Gastrocnemius medialis (tissue), 4 donors: ENCODE measurements around the gene CBL. TPM values are rescaled to one million over a fixed set of nuclear protein-coding genes. Genes with fewer than 3 reads are reported as not detected.
A peak's percentile ranks its signal among the peaks of the same experiment; 100 is the strongest.

ENCODE experiments used
- ATAC-seq, 2 donors: fragments of 150-250 bp; one replicate each; pipeline ENCODE4 v1.9.1; 2016
- DNase-seq, 2 donors: peaks; one replicate each; pipeline ENCODE4 v3.0.0-alpha.2; 2019
- H3K27ac ChIP-seq, 4 donors: fragments of 200-600 bp; sonication (generic); 1 replicate in 1 of 4; 2 replicates in 3 of 4; pipeline ENCODE4 v1.5.1; 2016 to 2018; ENCODE audit warnings: mild to moderate bottlenecking in 2 of 4, moderate library complexity in 1 of 4
- H3K27me3 ChIP-seq, 3 donors: fragments of 200-600 bp; sonication (generic) in 2 of 3; 1 replicate in 1 of 3; 2 replicates in 2 of 3; pipeline versions ENCODE4 v1.5.1 to v1.6.0; 2016 to 2019; ENCODE audit warnings: mild to moderate bottlenecking in 1 of 3, moderate library complexity in 1 of 3
- H3K36me3 ChIP-seq, 2 donors: fragments of 200-600 bp; sonication (generic) in 1 of 2; one replicate each; pipeline ENCODE4 v1.5.1; 2017 to 2018
- H3K4me1 ChIP-seq, 2 donors: fragments of 200-600 bp; sonication (generic) in 1 of 2; one replicate each; pipeline ENCODE4 v1.5.1; 2016 to 2017; ENCODE audit warnings: mild to moderate bottlenecking in 2 of 2
- H3K4me3 ChIP-seq, 4 donors: fragments of 200-600 bp; sonication (generic) in 3 of 4; 1 replicate in 1 of 4; 2 replicates in 3 of 4; pipeline ENCODE4 v1.5.1; 2016 to 2019; ENCODE audit warnings: mild to moderate bottlenecking in 2 of 4
- H3K9me3 ChIP-seq, 3 donors: fragments of 200-600 bp; sonication (generic) in 2 of 3; 1 replicate in 1 of 3; 2 replicates in 2 of 3; pipeline ENCODE4 v1.5.1; 2016 to 2019
- CTCF ChIP-seq, 5 experiments: fragments of 450-650 bp in 3 of 5; fragments of 200-600 bp in 2 of 5; sonication (generic) in 2 of 5; IDR thresholded peaks in 4 of 5; conservative IDR thresholded peaks in 1 of 5; 1 replicate in 4 of 5; 2 replicates in 1 of 5; pipeline ENCODE4 v1.5.1; 2016 to 2019; ENCODE audit warnings: antibody characterized with exemption in 5 of 5, mild to moderate bottlenecking in 3 of 5, moderate library complexity in 3 of 5
- POLR2A ChIP-seq, 2 donors: fragments of 450-650 bp; IDR thresholded peaks; one replicate each; pipeline ENCODE4 v1.6.1; 2017; ENCODE audit warnings: antibody characterized with exemption in 2 of 2, mild to moderate bottlenecking in 2 of 2, moderate library complexity in 2 of 2
- in situ Hi-C, 4 donors: fragments of 200-750 bp; cut with MboI; loops; one replicate each; pipeline versions ENCODE4 v1.15.0 to v1.8.0; 2017; ENCODE audit warnings: low sequenced_read_pairs in 4 of 4
- intact Hi-C: fragments of 100-400 bp; cut with DNase I; formaldehyde crosslinking; loops from one replicate; pipeline ENCODE4 v1.15.1; 2023; ENCODE audit warnings: low total_unique reads
- total RNA-seq, 4 donors: library from RNA; depleted of rRNA; stranded (reverse); fragments of >200 nt; gene quantifications; one replicate each; pipeline versions ENCODE4 v1.1.0 to v1.2.3, GENCODE V29; 2016

Gene CBL
- 1 to 10 TPM; 3.0 to 6.7 (median 4.5) TPM for total RNA-seq

- Histone ChIP-seq H3K9me3 (no peaks in the 10 kb centered on the region), H3K27ac (peak within 1 kb of the TSS; percentile 89 to 98 (median 94)), H3K36me3 (no peaks in the 10 kb centered on the region), H3K27me3 (no peaks in the 10 kb centered on the region), H3K4me1 (peaks cover 15 to 16% of the 10 kb centered on the region in 2 donors), H3K4me3 (peak within 1 kb of the TSS; percentile 73 to 98 (median 90))
- in situ Hi-C loops, result loop anchor here in 1 of 4 donors (10.0 kb wide), 1 partner anchor 119 kb away; no protein-coding TSS in a partner anchor
- intact Hi-C loops, result loop anchor here (1.0 to 10.0 kb wide), 8 partner anchors 61 to 269 kb away; partner anchors contain the start of genes USP2 and VPS11
- ATAC-seq (peak; percentile 93 to 96), DNase-seq (peak; percentile 90 to 92)
- TF ChIP-seq POLR2A (IDR thresholded peaks at IDR 0.05) (peak; percentile 83 to 84), CTCF (IDR thresholded peaks at IDR 0.05 in 4 of 5, conservative IDR thresholded peaks at IDR 0.05 in 1 of 5) (peak; percentile 80 to 99 (median 92))
These were observed at the start of gene CBL for GRCh38 chr11:119205574-119206510. Gene CBL (plus strand): TSS chr11:119206339. CDS start chr11:119206418, 79 bp downstream.

GRCh38 chr11:119156496-119156895, 49.6 kb upstream of the CBL start:
- no peak for TF ChIP-seq CTCF (IDR thresholded peaks at IDR 0.05 in 4 of 5, conservative IDR thresholded peaks at IDR 0.05 in 1 of 5)
- TF ChIP-seq POLR2A (IDR thresholded peaks at IDR 0.05), result no peak

GRCh38 chr11:119157063-119157462, 49.1 kb upstream of the CBL start:
- in situ Hi-C loops, result no loop called here
- TF ChIP-seq CTCF (IDR thresholded peaks at IDR 0.05 in 4 of 5, conservative IDR thresholded peaks at IDR 0.05 in 1 of 5) (no peak), POLR2A (IDR thresholded peaks at IDR 0.05) (no peak)
- Histone ChIP-seq H3K27ac (no peak overlapping the region), H3K36me3 (no peaks in the 10 kb centered on the region), H3K4me3 (no peak overlapping the region), H3K9me3 (no peaks in the 10 kb centered on the region), H3K4me1 (no peaks in the 10 kb centered on the region), H3K27me3 (no peaks in the 10 kb centered on the region)
- no peak for ATAC-seq
- DNase-seq, result no peak
- intact Hi-C loops, result no loop called here

More at GRCh38 chr11:119156496-119156895, 49.6 kb upstream of the CBL start:
- Histone ChIP-seq H3K9me3 (no peaks in the 10 kb centered on the region), H3K27ac (no peak overlapping the region), H3K36me3 (no peaks in the 10 kb centered on the region), H3K4me1 (no peaks in the 10 kb centered on the region), H3K4me3 (no peak overlapping the region), H3K27me3 (no peaks in the 10 kb centered on the region)
- in situ Hi-C loops (no loop called here), intact Hi-C loops (no loop called here)
- DNase-seq, result no peak
- ATAC-seq, result no peak

GRCh38 chr11:119158467-119158866, 47.7 kb upstream of the CBL start:
- Histone ChIP-seq H3K9me3 (no peaks in the 10 kb centered on the region), H3K4me1 (no peaks in the 10 kb centered on the region), H3K27me3 (no peaks in the 10 kb centered on the region), H3K27ac (no peak overlapping the region), H3K4me3 (no peak overlapping the region), H3K36me3 (no peaks in the 10 kb centered on the region)
- ATAC-seq (no peak), DNase-seq (no peak)
- intact Hi-C loops (no loop called here), in situ Hi-C loops (no loop called here)
- no peak for TF ChIP-seq CTCF (IDR thresholded peaks at IDR 0.05 in 4 of 5, conservative IDR thresholded peaks at IDR 0.05 in 1 of 5)
- no peak for TF ChIP-seq POLR2A (IDR thresholded peaks at IDR 0.05)
